Smooth muscle cell (in vitro differentiated cells): ENCODE results near the gene CLCN2. TPM values are rescaled to one million over a fixed set of nuclear protein-coding genes. Genes with fewer than 3 reads are reported as not detected.

Source experiments
- DNase-seq: peaks from one replicate; lab custom pipeline; 2025; ENCODE audit not compliant: unreplicated experiment; lab: John Stamatoyannopoulos, UW
- H2AFZ ChIP-seq: fragments of 200-600 bp; sonication (generic); 2 replicates; pipeline ENCODE4 v1.6.0; 2016; ENCODE audit warnings: antibody characterized with exemption, low read depth, mild to moderate bottlenecking
- H3F3A ChIP-seq: fragments of 200-600 bp; sonication (generic); 2 replicates; pipeline ENCODE4 v1.6.0; 2017; ENCODE audit warnings: antibody characterized with exemption, low read depth
- H3K27ac ChIP-seq: fragments of 200-600 bp; sonication (generic); 2 replicates; pipeline ENCODE4 v1.5.1; 2016; ENCODE audit warnings: low read depth, mild to moderate bottlenecking
- H3K27me3 ChIP-seq: fragments of 200-600 bp; sonication (generic); 2 replicates; pipeline ENCODE4 v1.6.1; 2016; ENCODE audit warnings: low read depth, mild to moderate bottlenecking
- H3K36me3 ChIP-seq: fragments of 200-600 bp; sonication (generic); 2 replicates; pipeline ENCODE4 v1.5.1; 2016; ENCODE audit warnings: low read depth
- H3K4me1 ChIP-seq: fragments of 200-600 bp; sonication (generic); 2 replicates; pipeline ENCODE4 v1.5.1; 2016; ENCODE audit warnings: low read depth
- H3K4me2 ChIP-seq: fragments of 200-600 bp; sonication (generic); 2 replicates; pipeline ENCODE4 v1.6.0; 2016; ENCODE audit warnings: mild to moderate bottlenecking
- H3K4me3 ChIP-seq: fragments of 200-600 bp; sonication (generic); 2 replicates; pipeline ENCODE4 v1.5.1; 2016; ENCODE audit warnings: mild to moderate bottlenecking
- H3K79me2 ChIP-seq: fragments of 200-600 bp; sonication (generic); 2 replicates; pipeline ENCODE4 v1.6.0; 2016; ENCODE audit warnings: low read depth, mild to moderate bottlenecking
- H3K9ac ChIP-seq: fragments of 200-600 bp; sonication (generic); 2 replicates; pipeline ENCODE4 v1.6.0; 2016; ENCODE audit warnings: low read depth
- H3K9me3 ChIP-seq: fragments of 200-600 bp; sonication (generic); replicated peaks from 2 replicates; pipeline ENCODE4 v1.5.1; 2016; ENCODE audit warnings: low read depth
- H4K20me1 ChIP-seq: fragments of 200-600 bp; sonication (generic); 2 replicates; pipeline ENCODE4 v1.6.0; 2016; ENCODE audit warnings: low read depth
- CTCF ChIP-seq: fragments of 200-600 bp; sonication (generic); IDR thresholded peaks from 2 replicates; pipeline ENCODE4 v1.5.1; 2017; ENCODE audit warnings: borderline replicate concordance, mild to moderate bottlenecking, antibody characterized with exemption; ENCODE audit not compliant: insufficient read depth, poor library complexity, severe bottlenecking
- WGBS: methylation state at CpG from one replicate; pipeline ENCODE4 v1.1.7; 2016; ENCODE audit warnings: low lambda C conversion rate; 5-methylcytosine and 5-hydroxymethylcytosine counted together
- polyA plus RNA-seq: library from polyadenylated mRNA; unstranded; fragments of >200 nt; fragmentation: Nextera tagmentation; extraction: Ambion mirVana; gene quantifications from 2 replicates; pipeline ENCODE4 v1.2.1, GENCODE V29; 2016
- total RNA-seq: library from RNA; depleted of rRNA; stranded (reverse); fragments of >200 nt; gene quantifications from 2 replicates; pipeline ENCODE4 v1.2.3, GENCODE V29; 2014

Gene CLCN2
- total and polyA plus RNA-seq, 2 experiments from 2014 or later = 4.1 to 4.5 TPM

- Histone ChIP-seq H3K27ac (peak overlapping the region; percentile 100), H3K9ac (peak overlapping the region; percentile 97), H3K79me2 (peaks cover 20% of the 10 kb centered on the region), H3K4me1 (peaks cover 19% of the 10 kb centered on the region), H3K4me3 (peak overlapping the region; percentile 88), H3F3A (peaks cover 34% of the 10 kb centered on the region), H3K36me3 (peaks cover 3% of the 10 kb centered on the region), H3K9me3 (no peaks in the 10 kb centered on the region), H3K4me2 (peak overlapping the region; percentile 95), H2AFZ (no peak overlapping the region), H3K27me3 (no peaks in the 10 kb centered on the region), H4K20me1 (peaks cover 78% of the 10 kb centered on the region)
- TF ChIP-seq CTCF = no peak
- under 1% methylated on average over 38 of the region's 77 CpGs for WGBS
- peak; percentile 88 for DNase-seq
These were observed 25.5 kb downstream of the CLCN2 start for GRCh38 chr3:184335661-184336546.

DNA sequence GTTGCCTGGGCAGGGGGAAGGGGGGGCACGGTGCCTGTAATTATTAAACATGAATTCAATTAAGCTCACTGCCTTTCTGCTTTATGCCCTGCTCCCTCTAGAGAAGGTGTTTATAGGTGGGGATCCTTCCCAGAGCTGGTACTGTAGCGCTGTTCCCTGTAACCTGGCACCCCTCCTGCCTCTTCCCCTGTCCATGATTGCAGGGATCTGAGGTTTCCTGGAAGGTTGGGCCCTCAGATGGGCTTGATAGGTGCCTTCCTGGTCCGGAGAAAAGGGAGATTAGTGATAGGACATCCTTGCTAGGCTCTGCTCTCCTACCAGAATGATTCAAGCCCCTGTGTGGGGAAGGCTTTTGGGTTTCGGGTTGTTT lies 26.1 kb downstream of the CLCN2 start:
- 57% methylated on average over 4 of the region's 4 CpGs for WGBS
- H3K9ac ChIP-seq = peak overlapping the region; percentile 97
- peaks cover 3% of the 10 kb centered on the region for H3K36me3 ChIP-seq
- peaks cover 39% of the 10 kb centered on the region for H3F3A ChIP-seq
- H3K27me3 ChIP-seq = no peaks in the 10 kb centered on the region
- H3K4me2 ChIP-seq = peak overlapping the region; percentile 95
- DNase-seq = no peak
- peak overlapping the region; percentile 100 for H3K27ac ChIP-seq
- H2AFZ ChIP-seq = no peak overlapping the region
- peak overlapping the region; percentile 88 for H3K4me3 ChIP-seq
- peaks cover 26% of the 10 kb centered on the region for H3K79me2 ChIP-seq
- H3K4me1 ChIP-seq = peaks cover 19% of the 10 kb centered on the region
- TF ChIP-seq CTCF = no peak
- H3K9me3 ChIP-seq = no peaks in the 10 kb centered on the region
- peaks cover 79% of the 10 kb centered on the region for H4K20me1 ChIP-seq

DNA sequence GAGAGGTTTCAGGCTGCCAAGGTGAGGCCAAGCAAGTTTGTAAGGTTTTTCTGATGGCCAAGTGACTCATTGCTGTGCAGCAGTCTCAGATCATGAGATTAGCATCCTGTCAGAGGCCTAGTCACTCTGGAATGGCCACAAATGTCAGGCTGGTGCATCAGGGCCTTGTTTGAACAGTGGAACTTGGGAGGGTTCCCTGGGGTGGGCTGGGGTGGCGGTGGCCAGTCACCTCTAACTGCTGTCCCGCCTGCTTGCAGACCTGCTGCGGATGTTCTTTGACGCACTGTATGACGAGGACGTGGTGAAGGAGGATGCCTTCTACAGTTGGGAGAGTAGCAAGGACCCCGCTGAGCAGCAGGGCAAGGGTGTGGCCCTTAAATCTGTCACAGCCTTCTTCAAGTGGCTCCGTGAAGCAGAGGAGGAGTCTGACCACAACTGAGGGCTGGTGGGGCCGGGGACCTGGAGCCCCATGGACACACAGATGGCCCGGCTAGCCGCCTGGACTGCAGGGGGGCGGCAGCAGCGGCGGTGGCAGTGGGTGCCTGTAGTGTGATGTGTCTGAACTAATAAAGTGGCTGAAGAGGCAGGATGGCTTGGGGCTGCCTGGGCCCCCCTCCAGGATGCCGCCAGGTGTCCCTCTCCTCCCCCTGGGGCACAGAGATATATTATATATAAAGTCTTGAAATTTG lies 26.8 kb downstream of the CLCN2 start:
- DNase-seq = no peak
- no peak overlapping the region for H3K4me2 ChIP-seq

More for the DNA sequence above, 26.8 kb downstream of the CLCN2 start:
- peak overlapping the region; percentile 100 for H3K27ac ChIP-seq
- no peak overlapping the region for H2AFZ ChIP-seq
- no peak for TF ChIP-seq CTCF
- H3F3A ChIP-seq = peaks cover 44% of the 10 kb centered on the region
- peaks cover 19% of the 10 kb centered on the region for H3K4me1 ChIP-seq
- WGBS = 74% methylated on average over 15 of the region's 15 CpGs
- H3K4me3 ChIP-seq = no peak overlapping the region
- H3K36me3 ChIP-seq = peaks cover 5% of the 10 kb centered on the region
- H3K9ac ChIP-seq = peak overlapping the region; percentile 97
- H3K9me3 ChIP-seq = no peaks in the 10 kb centered on the region
- H3K79me2 ChIP-seq = peaks cover 33% of the 10 kb centered on the region
- H3K27me3 ChIP-seq = no peaks in the 10 kb centered on the region
- H4K20me1 ChIP-seq = peaks cover 79% of the 10 kb centered on the region
